Karpas-422 (cell line): ENCODE measurements around the gene NFE2. TPM values are rescaled to one million over a fixed set of nuclear protein-coding genes. Genes with fewer than 3 reads are reported as not detected.

Experiments
- DNase-seq: peaks from one replicate; pipeline ENCODE4 v3.0.0-alpha.2; 2015
- H2AFZ ChIP-seq: fragments of 200-600 bp; sonication (generic); 2 replicates; pipeline ENCODE4 v1.6.1; 2014; ENCODE audit warnings: antibody characterized with exemption, low read length, mixed read lengths
- H3K27ac ChIP-seq: fragments of 200-600 bp; sonication (generic); 2 replicates; pipeline ENCODE4 v1.5.1; 2014; ENCODE audit warnings: mild to moderate bottlenecking, low read length, moderate library complexity
- H3K27me3 ChIP-seq: fragments of 200-600 bp; sonication (generic); 2 replicates; pipeline ENCODE4 v1.6.1; 2014; ENCODE audit warnings: low read length, mixed read lengths
- H3K36me3 ChIP-seq: fragments of 200-600 bp; sonication (generic); 2 replicates; pipeline ENCODE4 v1.6.1; 2014; ENCODE audit warnings: low read length, mixed read lengths; ENCODE audit not compliant: insufficient read depth
- H3K4me1 ChIP-seq: fragments of 200-600 bp; sonication (generic); 2 replicates; pipeline ENCODE4 v1.6.1; 2014; ENCODE audit warnings: mild to moderate bottlenecking, low read length, mixed read lengths
- H3K4me2 ChIP-seq: fragments of 200-600 bp; sonication (generic); 2 replicates; pipeline ENCODE4 v1.6.1; 2014; ENCODE audit warnings: low read length, low read depth, mild to moderate bottlenecking; ENCODE audit not compliant: poor library complexity, severe bottlenecking
- H3K4me3 ChIP-seq: fragments of 200-600 bp; sonication (generic); 2 replicates; pipeline ENCODE4 v1.5.1; 2014; ENCODE audit warnings: mild to moderate bottlenecking, antibody characterized with exemption, low read length, mixed read lengths
- H3K79me2 ChIP-seq: fragments of 200-600 bp; sonication (generic); 2 replicates; pipeline ENCODE4 v1.6.1; 2014; ENCODE audit warnings: mild to moderate bottlenecking, low read length, mixed read lengths
- H3K9ac ChIP-seq: fragments of 200-600 bp; sonication (generic); 2 replicates; pipeline ENCODE4 v1.6.0; 2014; ENCODE audit warnings: low read length
- H3K9me2 ChIP-seq: fragments of 200-600 bp; sonication (generic), shearing (Covaris generic); replicated peaks from 2 replicates; pipeline ENCODE4 v1.6.0; 2014; ENCODE audit warnings: mild to moderate bottlenecking, low read length, moderate library complexity; ENCODE audit not compliant: insufficient read depth
- H3K9me3 ChIP-seq: fragments of 300-700, 200-600 bp; sonication (generic); 2 replicates; pipeline ENCODE4 v1.6.1; 2014; ENCODE audit warnings: low read length, mixed read lengths
- H4K20me1 ChIP-seq: fragments of 200-600 bp; sonication (generic); 2 replicates; pipeline ENCODE4 v1.6.1; 2014; ENCODE audit warnings: mild to moderate bottlenecking, antibody characterized with exemption, low read length, low read depth; ENCODE audit not compliant: insufficient read depth
- total RNA-seq: library from RNA; depleted of rRNA; stranded (reverse); fragments of >200 nt; shearing (Covaris generic); gene quantifications from 2 replicates; pipeline ENCODE4 v1.2.3, GENCODE V29; 2014; ENCODE audit warnings: low replicate concordance

The NFE2 gene
- total RNA-seq, 1 experiment from 2014 or later: not detected

DNA sequence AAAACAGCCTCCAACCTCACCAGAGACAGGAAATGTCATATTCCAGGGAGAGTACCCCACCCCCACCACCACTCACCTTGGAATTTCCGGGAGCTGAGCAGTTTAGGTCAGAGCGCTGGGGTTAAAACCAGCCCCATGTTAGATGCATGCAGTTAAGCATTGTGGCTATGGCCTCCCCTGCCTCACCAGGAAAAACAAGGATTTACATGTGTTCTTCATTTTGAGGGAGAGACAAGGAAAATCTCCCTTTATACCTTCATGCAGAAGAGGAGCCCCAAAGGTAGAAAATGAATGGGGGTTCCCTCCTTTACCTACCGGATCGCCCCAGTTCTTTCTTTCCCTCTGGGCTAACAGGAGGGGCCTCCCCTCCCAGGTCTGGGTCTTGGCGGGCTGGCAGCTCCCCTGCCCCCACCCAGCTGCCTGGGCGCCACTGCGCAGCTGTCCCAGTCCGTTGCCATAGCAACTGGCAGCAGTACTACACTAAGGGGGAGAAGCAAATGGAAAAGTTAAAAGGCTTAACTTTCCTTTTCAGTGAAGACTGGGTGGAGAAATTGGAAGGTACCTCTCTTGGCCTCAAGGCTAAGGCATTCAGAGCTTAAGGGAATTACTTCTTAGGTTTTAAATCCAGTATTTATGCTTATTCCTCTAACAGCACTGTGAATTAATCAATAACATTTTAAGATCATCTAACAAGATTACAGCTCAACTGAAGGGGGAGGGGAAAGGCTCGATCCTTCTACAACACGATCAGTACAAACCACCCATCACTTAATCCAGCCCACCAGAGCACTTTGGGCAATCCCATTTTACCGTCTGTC lies 41.4 kb downstream of the NFE2 start:
- Histone ChIP-seq H3K27me3 (no peaks in the 10 kb centered on the region), H3K9ac (peak overlapping the region; percentile 56), H3K4me2 (peak overlapping the region; percentile 78), H4K20me1 (no peaks in the 10 kb centered on the region), H3K4me1 (peaks cover 54% of the 10 kb centered on the region), H3K4me3 (peak overlapping the region; percentile 55), H3K9me2 (no peaks in the 10 kb centered on the region), H3K79me2 (peaks cover 44% of the 10 kb centered on the region), H3K36me3 (peaks cover 20% of the 10 kb centered on the region), H2AFZ (0 out of 2 replicates have a peak overlapping the region, but pooled peaks have one; percentile 29), H3K9me3 (no peaks in the 10 kb centered on the region), H3K27ac (peak overlapping the region; percentile 75)
- DNase-seq: peak; percentile 85

DNA sequence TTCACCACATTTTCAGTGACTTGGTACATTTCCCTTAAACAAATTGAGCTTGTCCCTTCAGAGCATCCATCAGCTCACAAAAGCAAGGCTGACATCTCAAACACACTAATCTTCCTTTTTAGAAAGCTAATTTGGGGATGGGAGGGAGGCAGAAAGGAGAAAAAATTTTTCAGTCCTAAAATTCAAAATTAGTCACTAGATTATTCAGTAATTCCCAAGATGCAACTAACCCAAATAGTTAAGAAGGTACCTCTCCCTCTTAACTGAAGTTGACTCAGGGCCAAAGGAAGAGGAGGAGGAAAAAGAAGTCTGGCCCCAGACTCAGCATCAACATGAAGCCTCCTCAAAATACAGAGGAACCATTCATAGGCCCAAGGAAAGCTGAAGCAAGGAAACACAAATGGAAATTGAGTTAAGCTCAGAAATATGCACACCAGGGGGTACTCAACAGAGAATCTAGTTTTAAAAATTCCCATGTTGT lies 42.6 kb downstream of the NFE2 start:
- Histone ChIP-seq H2AFZ (no peak overlapping the region), H3K9ac (peak overlapping the region; percentile 28), H3K4me2 (peak overlapping the region; percentile 78), H3K9me2 (no peaks in the 10 kb centered on the region), H3K9me3 (no peaks in the 10 kb centered on the region), H3K4me1 (peaks cover 54% of the 10 kb centered on the region), H3K27ac (peak overlapping the region; percentile 75), H3K4me3 (no peak overlapping the region), H3K27me3 (no peaks in the 10 kb centered on the region), H4K20me1 (no peaks in the 10 kb centered on the region), H3K79me2 (peaks cover 40% of the 10 kb centered on the region), H3K36me3 (peaks cover 20% of the 10 kb centered on the region)
- no peak for DNase-seq

DNA sequence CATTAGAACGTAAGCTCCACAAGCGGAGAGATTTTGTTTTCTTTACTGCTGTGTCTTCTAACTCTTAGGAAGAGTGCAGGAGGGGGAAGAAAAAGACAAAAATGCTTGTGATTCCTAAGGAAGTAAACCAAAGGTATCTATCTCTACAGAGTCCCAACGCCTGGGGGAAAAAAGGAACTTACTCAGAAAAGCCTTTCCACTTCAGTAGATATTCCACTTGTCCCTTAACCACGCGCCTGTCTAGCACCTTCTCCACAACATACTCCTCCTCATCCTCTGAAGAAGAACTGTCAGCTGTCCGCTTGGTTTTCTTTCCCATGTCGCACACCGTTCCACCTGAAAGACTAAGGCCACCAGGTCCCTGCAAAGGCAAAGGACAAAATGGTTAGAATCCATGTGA lies 43.5 kb downstream of the NFE2 start:
- H3K79me2 ChIP-seq: peaks cover 39% of the 10 kb centered on the region
- H3K4me1 ChIP-seq: peaks cover 49% of the 10 kb centered on the region
- H3K4me2 ChIP-seq: no peak overlapping the region
- no peaks in the 10 kb centered on the region for H3K9me2 ChIP-seq
- no peak for DNase-seq
- H3K9me3 ChIP-seq: no peaks in the 10 kb centered on the region
- H2AFZ ChIP-seq: no peak overlapping the region
- no peak overlapping the region for H3K4me3 ChIP-seq
- H3K36me3 ChIP-seq: peaks cover 22% of the 10 kb centered on the region
- H3K9ac ChIP-seq: no peak overlapping the region
- H3K27me3 ChIP-seq: no peaks in the 10 kb centered on the region
- H3K27ac ChIP-seq: peak overlapping the region; percentile 75
- H4K20me1 ChIP-seq: no peaks in the 10 kb centered on the region

DNA sequence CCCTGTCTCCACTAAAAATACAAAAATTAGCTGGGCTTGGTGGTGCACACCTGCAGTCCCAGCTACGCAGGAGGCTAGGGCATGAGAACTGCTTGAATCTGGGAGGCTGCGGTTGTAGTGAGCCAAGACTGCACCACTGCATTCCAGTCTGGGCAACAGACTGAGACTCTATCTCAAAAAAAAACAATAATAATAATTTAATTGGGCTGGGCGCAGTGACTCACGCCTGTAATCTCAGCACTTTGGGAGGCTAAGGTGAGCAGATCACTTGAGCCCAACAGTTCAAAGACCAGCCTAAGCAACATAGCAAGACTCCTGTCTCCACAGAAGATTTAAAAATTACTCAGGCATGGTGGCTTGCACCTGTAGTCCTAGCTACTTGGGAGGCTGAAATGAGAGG lies 47.6 kb downstream of the NFE2 start:
- no peak overlapping the region for H3K4me3 ChIP-seq
- no peak for DNase-seq
- peaks cover 9% of the 10 kb centered on the region for H3K4me1 ChIP-seq
- no peaks in the 10 kb centered on the region for H3K9me2 ChIP-seq
- no peak overlapping the region for H3K9ac ChIP-seq
- no peak overlapping the region for H3K27ac ChIP-seq
- no peaks in the 10 kb centered on the region for H3K9me3 ChIP-seq
- H3K36me3 ChIP-seq: peaks cover 30% of the 10 kb centered on the region
- H3K79me2 ChIP-seq: peaks cover 11% of the 10 kb centered on the region; the same call in 1 of the 2 replicates
- H2AFZ ChIP-seq: no peak overlapping the region
- no peak overlapping the region for H3K4me2 ChIP-seq
- H4K20me1 ChIP-seq: no peaks in the 10 kb centered on the region
- no peaks in the 10 kb centered on the region for H3K27me3 ChIP-seq

DNA sequence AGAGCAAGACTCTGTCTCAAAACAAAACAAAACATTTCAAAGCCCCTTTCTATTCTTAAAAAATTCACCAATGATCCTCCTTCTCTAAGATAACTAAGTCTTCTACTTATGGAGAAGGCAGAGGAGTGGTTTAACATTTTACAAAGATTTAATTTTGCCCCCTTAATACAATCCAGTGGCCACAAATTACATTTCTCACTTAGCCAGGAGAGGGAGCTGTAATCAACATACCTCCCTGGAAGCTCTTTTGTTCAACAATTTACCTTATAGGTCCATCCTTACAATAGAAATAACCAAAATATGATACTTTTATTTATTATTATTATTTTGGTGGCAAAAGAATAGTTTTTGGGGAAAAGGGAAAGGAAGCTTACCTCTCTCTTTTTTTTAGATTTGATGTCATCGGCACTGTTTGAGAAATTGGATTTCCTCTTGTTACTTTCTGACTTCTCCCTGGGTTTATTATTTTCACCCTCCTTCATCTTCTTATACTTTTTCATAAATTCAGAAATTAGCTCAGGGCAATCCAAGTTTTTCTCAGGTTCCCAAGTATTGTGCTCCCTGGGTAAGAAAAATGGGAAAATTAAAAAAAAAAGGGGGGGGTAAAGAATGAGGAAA lies 49.0 kb downstream of the NFE2 start:
- no peaks in the 10 kb centered on the region for H3K27me3 ChIP-seq
- H3K36me3 ChIP-seq: peaks cover 22% of the 10 kb centered on the region; the same call in 1 of the 2 replicates
- H3K79me2 ChIP-seq: peaks cover 4% of the 10 kb centered on the region; the same call in 1 of the 2 replicates
- no peak overlapping the region for H3K4me2 ChIP-seq
- H3K27ac ChIP-seq: no peak overlapping the region
- no peaks in the 10 kb centered on the region for H4K20me1 ChIP-seq
- no peak overlapping the region for H3K9ac ChIP-seq
- no peaks in the 10 kb centered on the region for H3K4me1 ChIP-seq
- no peaks in the 10 kb centered on the region for H3K9me3 ChIP-seq
- no peak overlapping the region for H3K4me3 ChIP-seq
- H2AFZ ChIP-seq: no peak overlapping the region
- H3K9me2 ChIP-seq: no peaks in the 10 kb centered on the region
- DNase-seq: peak; percentile 86

DNA sequence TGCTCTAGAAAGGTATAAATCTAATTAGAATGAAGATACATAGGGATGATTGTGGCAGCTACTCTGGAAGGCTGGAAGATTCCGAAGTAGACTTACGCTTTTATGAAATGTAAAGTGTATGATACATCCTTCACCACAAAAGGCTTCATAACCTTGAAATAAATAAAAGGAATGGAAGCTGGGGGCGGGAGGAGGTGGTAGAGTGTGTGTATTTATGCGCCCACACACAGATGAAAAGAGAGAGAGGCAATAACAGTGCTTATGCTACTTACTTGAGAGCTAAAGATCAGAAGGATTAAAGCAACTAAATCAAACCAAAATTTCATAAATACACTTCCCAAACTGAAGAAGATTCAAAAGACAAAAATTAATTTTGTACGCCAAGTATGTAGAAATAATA lies 51.3 kb downstream of the NFE2 start:
- H3K79me2 ChIP-seq: no peaks in the 10 kb centered on the region

DNA sequence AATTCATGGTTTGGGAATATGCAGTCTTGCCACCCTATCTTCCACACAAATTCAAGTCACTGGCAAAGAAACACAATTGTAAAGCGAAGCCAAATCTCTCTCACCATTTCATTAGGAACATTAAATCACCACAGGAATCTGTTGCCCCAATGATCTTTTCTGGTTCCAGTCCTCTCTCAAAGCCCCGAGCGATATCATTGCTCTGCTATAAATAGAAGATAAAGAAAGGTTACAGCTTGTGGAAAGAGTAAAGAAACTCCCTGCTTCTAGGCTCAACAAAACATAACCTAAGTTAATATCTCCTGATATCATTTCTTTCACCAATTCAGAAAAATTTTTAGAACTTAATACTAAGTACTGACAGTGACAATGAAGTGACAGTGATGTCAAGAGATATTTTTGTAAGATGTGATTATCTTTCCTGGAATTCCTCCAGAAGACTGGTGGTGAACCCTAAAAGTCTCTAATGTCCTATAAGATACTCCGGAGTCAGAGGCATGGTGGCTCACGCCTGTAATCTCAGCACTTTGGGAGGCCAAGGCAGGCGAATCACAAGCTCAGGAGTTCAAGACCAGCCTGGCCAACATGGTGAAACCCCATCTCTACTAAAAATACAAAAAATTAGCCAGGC lies 54.7 kb downstream of the NFE2 start:
- Histone ChIP-seq H2AFZ (no peak overlapping the region), H3K4me3 (no peak overlapping the region), H3K4me1 (0 out of 2 replicates have a peak, but pooled peaks cover 2% of the 10 kb centered on the region), H3K9ac (no peak overlapping the region), H3K4me2 (no peak overlapping the region), H3K9me3 (no peaks in the 10 kb centered on the region), H3K79me2 (no peaks in the 10 kb centered on the region), H3K27ac (no peak overlapping the region), H3K9me2 (no peaks in the 10 kb centered on the region), H3K36me3 (peaks cover 20% of the 10 kb centered on the region; the same call in 1 of the 2 replicates), H3K27me3 (no peaks in the 10 kb centered on the region), H4K20me1 (no peaks in the 10 kb centered on the region)
- DNase-seq: no peak

More for the DNA sequence above, 51.3 kb downstream of the NFE2 start:
- DNase-seq: no peak
- H3K27me3 ChIP-seq: no peaks in the 10 kb centered on the region
- no peak overlapping the region for H3K9ac ChIP-seq
- no peaks in the 10 kb centered on the region for H3K9me2 ChIP-seq
- H2AFZ ChIP-seq: no peak overlapping the region
- peaks cover 17% of the 10 kb centered on the region; the same call in 1 of the 2 replicates for H3K36me3 ChIP-seq
- H3K4me1 ChIP-seq: no peaks in the 10 kb centered on the region
- no peaks in the 10 kb centered on the region for H3K9me3 ChIP-seq
- no peak overlapping the region for H3K27ac ChIP-seq
- H3K4me2 ChIP-seq: no peak overlapping the region
- no peak overlapping the region for H3K4me3 ChIP-seq
- H4K20me1 ChIP-seq: no peaks in the 10 kb centered on the region
